NCI-H2227 treated with DMSO at 0.1 percent for 48 hours (cell line): ENCODE measurements around the gene SPG11.
"Not testable (repeated sequence)": the region's sequence is repeated elsewhere in the genome, so short reads cannot be mapped to it uniquely, and the experiment has no call there.

Source experiments
- DNase-seq: peaks from one replicate; lab custom pipeline; 2025; lab: John Stamatoyannopoulos, UW

Gene SPG11

GRCh38 chr15:44606740-44607139 lies 56.7 kb downstream of the SPG11 start:
- DNase-seq: no peak

- no peak for DNase-seq
These were observed 60.3 kb downstream of the SPG11 start for GRCh38 chr15:44603126-44603525.

GRCh38 chr15:44598892-44599291 lies 64.6 kb downstream of the SPG11 start:
- DNase-seq: no peak

GRCh38 chr15:44598066-44598465 lies 65.4 kb downstream of the SPG11 start:
- no peak for DNase-seq

GRCh38 chr15:44596511-44597010 lies 66.9 kb downstream of the SPG11 start:
- no peak for DNase-seq

- no peak for DNase-seq
These were observed 67.6 kb downstream of the SPG11 start for GRCh38 chr15:44595656-44596510.

- DNase-seq: no peak
These were observed 68.2 kb downstream of the SPG11 start for GRCh38 chr15:44595246-44595645.

GRCh38 chr15:44593042-44593736 lies 70.3 kb downstream of the SPG11 start:
- DNase-seq: no peak

- no peak for DNase-seq
These were observed 72.1 kb downstream of the SPG11 start for GRCh38 chr15:44591326-44591725.

GRCh38 chr15:44588541-44588940 lies 74.9 kb downstream of the SPG11 start:
- no peak for DNase-seq

GRCh38 chr15:44585633-44586032 lies 77.8 kb downstream of the SPG11 start:
- no peak for DNase-seq

- DNase-seq: no peak
These were observed 79.2 kb downstream of the SPG11 start for GRCh38 chr15:44584162-44584749.

- DNase-seq: no peak
These were observed 83.4 kb downstream of the SPG11 start for GRCh38 chr15:44580105-44580504.

- DNase-seq: no peak
These were observed 88.7 kb downstream of the SPG11 start for GRCh38 chr15:44574734-44575133.

- no peak for DNase-seq
These were observed 90.1 kb downstream of the SPG11 start for GRCh38 chr15:44573386-44573785.

GRCh38 chr15:44570361-44570760 lies 93.1 kb downstream of the SPG11 start:
- DNase-seq: no peak

GRCh38 chr15:44569316-44569715 lies 94.1 kb downstream of the SPG11 start:
- DNase-seq: no peak

GRCh38 chr15:44568338-44568737 lies 95.1 kb downstream of the SPG11 start:
- no peak for DNase-seq

- no peak for DNase-seq
These were observed 97.3 kb downstream of the SPG11 start for GRCh38 chr15:44566155-44566540.

GRCh38 chr15:44565387-44566154 lies 97.9 kb downstream of the SPG11 start:
- no peak for DNase-seq

GRCh38 chr15:44560926-44561325 lies 102.5 kb downstream of the SPG11 start:
- DNase-seq: not testable (repeated sequence)
